ENCODE measurements around the gene CEP295NL. TPM values are rescaled to one million over a fixed set of nuclear protein-coding genes. Genes with fewer than 3 reads are reported as not detected.

CEP295NL gene
- polyA plus RNA-seq, 6 donors from 2014 or later: 1.3 to 2.9 (median 1.6) TPM; not detected in 1

DNA sequence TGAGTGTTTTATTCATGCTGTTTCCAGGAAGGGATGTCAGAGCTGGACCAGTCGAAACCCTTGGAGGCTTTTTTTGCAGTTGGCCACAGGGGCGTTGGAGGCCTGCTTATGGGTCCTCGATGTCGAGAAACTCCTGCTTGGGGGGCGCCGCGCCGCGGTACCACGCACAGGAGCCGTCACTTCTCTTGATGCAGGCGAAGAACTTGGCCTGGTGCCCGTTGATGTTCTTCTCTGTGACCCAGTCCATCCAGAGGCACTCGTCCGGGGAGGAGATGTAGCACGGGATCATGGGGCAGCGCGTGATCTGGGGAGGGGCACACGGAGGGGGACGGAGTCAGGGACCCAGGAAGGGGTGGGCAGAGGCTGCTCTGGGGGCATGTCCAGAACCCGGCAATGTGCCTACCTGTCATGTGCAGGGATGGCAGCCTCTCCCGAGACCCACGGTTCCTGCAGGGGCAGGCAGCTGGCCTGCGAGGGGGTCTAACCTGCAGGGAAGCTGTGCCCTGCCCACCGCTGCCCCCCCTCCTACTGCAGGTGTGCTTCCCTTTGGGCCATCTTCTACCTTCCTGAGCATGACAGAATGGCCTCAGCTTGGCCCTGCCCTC, 47.3 kb downstream of the CEP295NL start:
- no peaks in the 10 kb centered on the region for H3K9me3 Mint-ChIP-seq
- no peak for DNase-seq
- no peaks in the 10 kb centered on the region for H3K4me1 Mint-ChIP-seq
- H3K4me3 Mint-ChIP-seq: no peak overlapping the region
- H3K36me3 Mint-ChIP-seq: no peaks in the 10 kb centered on the region
- no peak for ATAC-seq (ENCODE audit: low read depth in 2 of 2)
- peak overlapping the region in 1 of 6 donors; percentile 76 for H3K27ac Mint-ChIP-seq
- H3K27me3 Mint-ChIP-seq: no peaks in the 10 kb centered on the region

DNA sequence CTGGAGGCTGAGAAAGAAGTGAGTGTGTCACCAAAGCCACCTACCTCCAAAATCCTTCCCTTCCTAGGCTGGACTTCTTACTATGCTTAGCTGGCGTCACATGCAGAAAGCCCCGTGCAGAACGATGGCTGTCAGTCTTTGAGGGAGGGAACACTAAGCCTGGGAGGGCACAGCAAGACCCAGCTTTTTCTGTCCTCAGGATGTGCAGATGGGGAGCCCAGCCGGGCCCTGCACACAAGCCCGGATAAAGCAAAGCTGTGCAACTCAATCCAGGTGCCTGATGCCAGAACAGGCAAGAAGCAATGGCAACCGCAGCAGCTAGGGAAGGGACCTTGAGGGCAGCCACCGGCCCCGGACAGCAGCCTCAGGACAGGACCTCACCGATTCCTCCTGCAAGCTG, 48.5 kb downstream of the CEP295NL start:
- Mint-ChIP-seq H3K9me3 (no peaks in the 10 kb centered on the region), H3K27ac (no peak overlapping the region), H3K36me3 (no peaks in the 10 kb centered on the region), H3K4me3 (no peak overlapping the region), H3K4me1 (no peaks in the 10 kb centered on the region), H3K27me3 (no peaks in the 10 kb centered on the region)
- ATAC-seq (ENCODE audit: low read depth in 2 of 2): no peak
- no peak for DNase-seq

GRCh38 chr17:78853926-78854394, 49.0 kb downstream of the CEP295NL start:
- Mint-ChIP-seq H3K9me3 (no peaks in the 10 kb centered on the region), H3K27me3 (no peaks in the 10 kb centered on the region), H3K27ac (no peak overlapping the region), H3K4me1 (no peaks in the 10 kb centered on the region), H3K4me3 (no peak overlapping the region), H3K36me3 (no peaks in the 10 kb centered on the region)
- DNase-seq (no peak), ATAC-seq (ENCODE audit: low read depth in 2 of 2) (no peak)

- Mint-ChIP-seq H3K9me3 (no peaks in the 10 kb centered on the region), H3K27me3 (no peaks in the 10 kb centered on the region), H3K4me3 (no peak overlapping the region), H3K27ac (peak overlapping the region in 2 of 6 donors; percentile 36 to 66), H3K36me3 (no peaks in the 10 kb centered on the region), H3K4me1 (no peaks in the 10 kb centered on the region)
- ATAC-seq (ENCODE audit: low read depth in 2 of 2): no peak
- DNase-seq: no peak
Observed at GRCh38 chr17:78852709-78853121, 50.3 kb downstream of the CEP295NL start.

- DNase-seq: no peak
- Mint-ChIP-seq H3K4me1 (peaks cover 0 to 9% (median 0%) of the 10 kb centered on the region in 3 donors), H3K4me3 (no peak overlapping the region), H3K27me3 (no peaks in the 10 kb centered on the region), H3K36me3 (no peaks in the 10 kb centered on the region), H3K9me3 (no peaks in the 10 kb centered on the region), H3K27ac (no peak overlapping the region)
- ATAC-seq (ENCODE audit: low read depth in 2 of 2): no peak
Observed at GRCh38 chr17:78849026-78849425, 54.0 kb downstream of the CEP295NL start.

DNA sequence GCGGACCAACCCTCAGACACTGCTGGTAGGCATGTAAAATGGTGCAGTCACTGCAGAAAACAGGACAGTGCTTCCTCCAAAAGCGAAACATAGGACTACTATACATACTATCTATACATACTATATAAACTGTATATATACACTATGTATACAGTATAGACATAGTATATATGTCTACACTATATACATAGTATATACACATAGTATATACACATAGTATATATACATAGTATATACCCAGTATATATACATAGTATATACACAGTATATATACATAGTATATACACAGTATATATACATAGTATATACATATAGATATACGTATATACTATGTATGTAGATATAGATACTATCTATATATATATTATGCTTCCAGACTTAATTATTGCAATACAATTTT, 55.9 kb downstream of the CEP295NL start:
- ATAC-seq (ENCODE audit: low read depth in 2 of 2) (no peak), DNase-seq (no peak)
- Mint-ChIP-seq H3K27ac (no peak overlapping the region), H3K36me3 (no peaks in the 10 kb centered on the region), H3K9me3 (no peaks in the 10 kb centered on the region), H3K27me3 (no peaks in the 10 kb centered on the region), H3K4me1 (peaks cover 0 to 9% (median 4%) of the 10 kb centered on the region in 3 donors), H3K4me3 (no peak overlapping the region)

- H3K36me3 Mint-ChIP-seq: no peaks in the 10 kb centered on the region
- peak overlapping the region in 2 of 8 donors; percentile 23 to 66 for H3K4me3 Mint-ChIP-seq
- no peak for ATAC-seq (ENCODE audit: low read depth in 2 of 2)
- DNase-seq: no peak
- peaks cover 15 to 22% (median 20%) of the 10 kb centered on the region in 3 donors for H3K4me1 Mint-ChIP-seq
- H3K27me3 Mint-ChIP-seq: no peaks in the 10 kb centered on the region
- no peaks in the 10 kb centered on the region for H3K9me3 Mint-ChIP-seq
- H3K27ac Mint-ChIP-seq: peak overlapping the region in 5 of 6 donors; percentile 37 to 80 (median 59)
Observed at GRCh38 chr17:78844301-78845005, 58.5 kb downstream of the CEP295NL start.

- Mint-ChIP-seq H3K27me3 (no peaks in the 10 kb centered on the region), H3K4me3 (peak overlapping the region in 4 of 8 donors; percentile 5 to 95 (median 72)), H3K4me1 (peaks cover 29 to 36% (median 34%) of the 10 kb centered on the region in 3 donors), H3K9me3 (no peaks in the 10 kb centered on the region), H3K36me3 (no peaks in the 10 kb centered on the region), H3K27ac (peak overlapping the region in 4 of 6 donors; percentile 79 to 99 (median 99))
- DNase-seq: peak; percentile 39
- ATAC-seq (ENCODE audit: low read depth in 2 of 2): no peak
Observed at GRCh38 chr17:78842881-78843565, 60.0 kb downstream of the CEP295NL start.

GRCh38 chr17:78840780-78841611, 62.0 kb downstream of the CEP295NL start, which contains the start of gene USP36:
TSS of gene USP36 (minus strand) at chr17:78840814. CDS start at chr17:78836363, 4,451 bp downstream.
- ATAC-seq (ENCODE audit: low read depth in 2 of 2) (peak; percentile 78), DNase-seq (peak; percentile 100)
- Mint-ChIP-seq H3K9me3 (no peaks in the 10 kb centered on the region), H3K27me3 (no peaks in the 10 kb centered on the region), H3K4me1 (peaks cover 38 to 47% (median 45%) of the 10 kb centered on the region in 3 donors), H3K36me3 (peaks cover 13 to 19% of the 10 kb centered on the region in 2 donors), H3K27ac (peak within 1 kb of the TSS; percentile 99 to 100 (median 100)), H3K4me3 (peak within 1 kb of the TSS; percentile 92 to 97 (median 95))

Other genes starting within 250 kb of the CEP295NL start
- 100 to 1,000 TPM; 165 to 235 (median 190) TPM for gene CYTH1, start 120.9 kb downstream of the CEP295NL start, polyA plus RNA-seq (ENCODE audit: low read depth in 6 of 6)
- gene USP36, start 62.4 kb downstream of the CEP295NL start, polyA plus RNA-seq (ENCODE audit: low read depth in 6 of 6): 10 to 100 TPM; 14.9 to 37.9 (median 24.5) TPM
- 1 to 10 TPM in 1 of 6 donors, under 1 TPM in 5; 0.40 to 1.1 (median 0.65) TPM for gene TIMP2, start 22.2 kb upstream of the CEP295NL start, polyA plus RNA-seq (ENCODE audit: low read depth in 6 of 6)
- 10 to 100 TPM in 1 of 6 donors, 1 to 10 TPM in 5; 1.2 to 17.1 (median 3.7) TPM for gene LGALS3BP, start 76.7 kb upstream of the CEP295NL start, polyA plus RNA-seq (ENCODE audit: low read depth in 6 of 6)
- gene CANT1, start 106.6 kb upstream of the CEP295NL start, polyA plus RNA-seq (ENCODE audit: low read depth in 6 of 6): 1 to 10 TPM; 3.7 to 9.7 (median 6.0) TPM
- not detected for gene C1QTNF1, start 121.0 kb upstream of the CEP295NL start, polyA plus RNA-seq (ENCODE audit: low read depth in 6 of 6)
- 1 to 10 TPM; 1.4 to 7.4 (median 3.6) TPM for gene ENGASE, start 171.6 kb upstream of the CEP295NL start, polyA plus RNA-seq (ENCODE audit: low read depth in 6 of 6)